GM12865 (cell line): Measurements from ENCODE around the gene DDX3X.
A peak's percentile ranks its signal among the peaks of the same experiment; 100 is the strongest.

ENCODE experiments used
- DNase-seq: peaks from one replicate; pipeline ENCODE4 v3.0.0; 2010; ENCODE audit warnings: low read depth
- H3K4me3 ChIP-seq: 2 replicates; pipeline ENCODE4 v1.5.1; 2011; ENCODE audit warnings: mild to moderate bottlenecking, low read depth, low read length, control low read depth
- CTCF ChIP-seq: IDR thresholded peaks from 2 replicates; pipeline ENCODE4 v1.5.1; 2011; ENCODE audit warnings: low read length, control low read depth, low read depth, inconsistent platforms; ENCODE audit not compliant: insufficient read depth; ENCODE audit errors: missing control alignments

DDX3X gene

GRCh38 chrX:41327341-41327740, 6.6 kb upstream of the DDX3X start:
- no peak overlapping the region for H3K4me3 ChIP-seq
- DNase-seq: no peak
- TF ChIP-seq CTCF: no peak

GRCh38 chrX:41329101-41329500, 4.9 kb upstream of the DDX3X start:
- no peak for DNase-seq
- no peak for TF ChIP-seq CTCF
- H3K4me3 ChIP-seq: no peak overlapping the region

- no peak for DNase-seq
- H3K4me3 ChIP-seq: peak overlapping the region; percentile 98
- no peak for TF ChIP-seq CTCF
Measured at GRCh38 chrX:41332005-41332404, 2.0 kb upstream of the DDX3X start.

GRCh38 chrX:41332408-41333002, 1.5 kb upstream of the DDX3X start:
- no peak for TF ChIP-seq CTCF
- peak; percentile 54 for DNase-seq
- peak overlapping the region; percentile 98 for H3K4me3 ChIP-seq

GRCh38 chrX:41333003-41333743, 789 bp upstream of the DDX3X start:
- peak overlapping the region; percentile 98 for H3K4me3 ChIP-seq
- no peak for TF ChIP-seq CTCF
- peak; percentile 93 for DNase-seq

- peak; percentile 85 for DNase-seq
- no peak for TF ChIP-seq CTCF
- H3K4me3 ChIP-seq: peak overlapping the region; percentile 98
Measured at GRCh38 chrX:41334363-41335197, 618 bp downstream of the DDX3X start.
